Neural crest cell (in vitro differentiated cells): Measurements from ENCODE around the gene CFAP210. TPM values are rescaled to one million over a fixed set of nuclear protein-coding genes. Genes with fewer than 3 reads are reported as not detected.
"Not testable (repeated sequence)": the region's sequence is repeated elsewhere in the genome, so short reads cannot be mapped to it uniquely, and the experiment has no call there.

Experiments
- DNase-seq: peaks from one replicate; pipeline ENCODE4 v3.0.0; 2021; ENCODE audit warnings: low read depth, mixed read lengths, low spot score
- H3K27ac Mint-ChIP-seq: one replicate; pipeline ENCODE4 v1.8.0; 2021; ENCODE audit warnings: mild to moderate bottlenecking, mixed read lengths; ENCODE audit not compliant: unreplicated experiment
- H3K27me3 Mint-ChIP-seq: 2 replicates; pipeline ENCODE4 v1.8.0; 2021; ENCODE audit warnings: low read depth, mild to moderate bottlenecking, mixed read lengths
- H3K36me3 Mint-ChIP-seq: 2 replicates; pipeline ENCODE4 v1.8.0; 2021; ENCODE audit warnings: low read depth, mild to moderate bottlenecking, mixed read lengths
- H3K4me1 Mint-ChIP-seq: 2 replicates; pipeline ENCODE4 v1.8.0; 2021; ENCODE audit warnings: mixed read lengths
- H3K4me3 Mint-ChIP-seq: one replicate; pipeline ENCODE4 v1.8.0; 2021; ENCODE audit warnings: mild to moderate bottlenecking, mixed read lengths
- H3K9me3 Mint-ChIP-seq: 2 replicates; pipeline ENCODE4 v1.8.0; 2021; ENCODE audit warnings: mixed read lengths
- total RNA-seq: library from RNA; stranded (reverse); gene quantifications from 2 replicates; pipeline ENCODE4 v1.2.1, GENCODE V29; 2021
- TF ChIP-seq, protein P1 (sequence below): fragments of 200-600 bp; sonication (generic); conservative IDR thresholded peaks from 2 replicates; pipeline ENCODE4 v1.5.0; 2021; ENCODE audit warnings: antibody characterized with exemption, mild to moderate bottlenecking

The CFAP210 gene
- total RNA-seq, 1 donor from 2014 or later, result 2.3 TPM

DNA sequence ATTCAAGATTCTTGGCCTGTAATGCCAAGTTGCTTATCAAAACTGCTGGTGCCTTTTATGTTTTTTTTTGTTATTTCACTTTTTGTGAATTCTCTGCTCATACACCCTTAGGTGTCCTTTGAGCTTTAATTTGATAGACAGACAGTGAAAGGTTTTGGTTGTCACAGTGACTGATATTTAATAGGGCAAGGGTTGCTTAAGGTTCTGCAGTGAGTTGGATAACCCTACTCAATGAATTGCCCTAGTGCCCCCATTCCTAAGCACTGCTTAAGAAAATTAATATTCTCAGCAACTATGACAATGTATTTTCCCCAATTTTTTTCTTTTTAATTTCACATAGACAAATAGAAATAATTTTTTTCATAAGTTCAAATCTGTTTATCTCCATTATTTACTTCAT is 94.6 kb downstream of the CFAP210 start:
- DNase-seq, result no peak
- H3K4me3 Mint-ChIP-seq, result no peak overlapping the region
- TF ChIP-seq, protein P1, sequence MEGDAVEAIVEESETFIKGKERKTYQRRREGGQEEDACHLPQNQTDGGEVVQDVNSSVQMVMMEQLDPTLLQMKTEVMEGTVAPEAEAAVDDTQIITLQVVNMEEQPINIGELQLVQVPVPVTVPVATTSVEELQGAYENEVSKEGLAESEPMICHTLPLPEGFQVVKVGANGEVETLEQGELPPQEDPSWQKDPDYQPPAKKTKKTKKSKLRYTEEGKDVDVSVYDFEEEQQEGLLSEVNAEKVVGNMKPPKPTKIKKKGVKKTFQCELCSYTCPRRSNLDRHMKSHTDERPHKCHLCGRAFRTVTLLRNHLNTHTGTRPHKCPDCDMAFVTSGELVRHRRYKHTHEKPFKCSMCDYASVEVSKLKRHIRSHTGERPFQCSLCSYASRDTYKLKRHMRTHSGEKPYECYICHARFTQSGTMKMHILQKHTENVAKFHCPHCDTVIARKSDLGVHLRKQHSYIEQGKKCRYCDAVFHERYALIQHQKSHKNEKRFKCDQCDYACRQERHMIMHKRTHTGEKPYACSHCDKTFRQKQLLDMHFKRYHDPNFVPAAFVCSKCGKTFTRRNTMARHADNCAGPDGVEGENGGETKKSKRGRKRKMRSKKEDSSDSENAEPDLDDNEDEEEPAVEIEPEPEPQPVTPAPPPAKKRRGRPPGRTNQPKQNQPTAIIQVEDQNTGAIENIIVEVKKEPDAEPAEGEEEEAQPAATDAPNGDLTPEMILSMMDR, result no peak
- no peaks in the 10 kb centered on the region for H3K36me3 Mint-ChIP-seq
- H3K27ac Mint-ChIP-seq, result no peak overlapping the region
- no peaks in the 10 kb centered on the region for H3K4me1 Mint-ChIP-seq
- H3K9me3 Mint-ChIP-seq, result no peaks in the 10 kb centered on the region
- no peaks in the 10 kb centered on the region for H3K27me3 Mint-ChIP-seq

- H3K4me3 Mint-ChIP-seq, result no peak overlapping the region
- TF ChIP-seq, protein P1, result no peak
- no peak for DNase-seq
- H3K36me3 Mint-ChIP-seq, result no peaks in the 10 kb centered on the region
- H3K27me3 Mint-ChIP-seq, result no peaks in the 10 kb centered on the region
- no peaks in the 10 kb centered on the region for H3K9me3 Mint-ChIP-seq
- H3K4me1 Mint-ChIP-seq, result no peaks in the 10 kb centered on the region
- H3K27ac Mint-ChIP-seq, result no peak overlapping the region
Observed at GRCh38 chr2:169598982-169599381, 95.2 kb downstream of the CFAP210 start.

DNA sequence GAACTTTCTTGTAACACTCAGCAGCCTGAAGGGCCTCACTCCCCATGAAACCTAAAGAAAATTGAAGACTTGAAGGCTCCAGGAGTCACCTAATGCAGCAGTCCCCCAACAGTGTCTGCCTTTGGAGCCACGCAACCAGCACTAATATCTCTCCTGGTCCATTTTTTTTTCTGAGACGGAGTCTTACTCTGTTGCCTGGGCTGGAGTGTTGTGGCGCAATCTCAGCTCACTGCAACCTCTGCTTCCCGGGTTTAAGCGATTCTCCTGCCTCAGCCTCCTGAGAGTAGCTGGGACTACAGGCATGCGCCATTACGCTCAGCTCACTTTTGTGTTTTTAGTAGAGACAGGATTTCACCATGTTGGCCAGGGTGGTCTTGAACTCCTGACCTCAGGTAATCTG is 97.7 kb downstream of the CFAP210 start:
- not testable (repeated sequence) for H3K36me3 Mint-ChIP-seq, H3K4me3 Mint-ChIP-seq, DNase-seq, H3K9me3 Mint-ChIP-seq, H3K27me3 Mint-ChIP-seq, H3K4me1 Mint-ChIP-seq, H3K27ac Mint-ChIP-seq

Other genes starting within 250 kb of the CFAP210 start
- gene BBS5, start 214.9 kb downstream of the CFAP210 start, total RNA-seq, result 9.0 and 10.1 TPM in 2 replicates
- gene KLHL41, start 184.7 kb downstream of the CFAP210 start, total RNA-seq, result 0.73 and 1.4 TPM in 2 replicates
- 32.9 and 36.4 TPM in 2 replicates for gene FASTKD1, start 120.5 kb downstream of the CFAP210 start, total RNA-seq
- 69.6 and 70.0 TPM in 2 replicates for gene PPIG, start 110.1 kb downstream of the CFAP210 start, total RNA-seq
- gene PHOSPHO2, start 64 bp upstream of the CFAP210 start, total RNA-seq, result 8.3 and 8.6 TPM in 2 replicates
- 67.0 and 67.2 TPM in 2 replicates for gene KLHL23, start 39.4 kb upstream of the CFAP210 start, total RNA-seq
- gene SSB, start 104.5 kb upstream of the CFAP210 start, total RNA-seq, result 183 and 187 TPM in 2 replicates
- gene METTL5, start 130.5 kb upstream of the CFAP210 start, total RNA-seq, result 55.1 and 55.7 TPM in 2 replicates
- gene UBR3, start 133.0 kb upstream of the CFAP210 start, total RNA-seq, result 29.5 and 30.2 TPM in 2 replicates